Stimulated activated CD8-positive, alpha-beta memory T cell treated with anti-CD3 and anti-CD28 coated beads, Interleukin-4, amount 100 ng/mL, for 1 hour (primary cell): ENCODE measurements around the gene LDLR.
A peak's percentile ranks its signal among the peaks of the same experiment; 100 is the strongest.

Experiments used
- DNase-seq, 2 donors: peaks; one replicate each; pipeline ENCODE4 v3.0.0-alpha.2; 2020; ENCODE audit warnings: low read depth in 2 of 2, low spot score in 1 of 2

The LDLR gene

DNA sequence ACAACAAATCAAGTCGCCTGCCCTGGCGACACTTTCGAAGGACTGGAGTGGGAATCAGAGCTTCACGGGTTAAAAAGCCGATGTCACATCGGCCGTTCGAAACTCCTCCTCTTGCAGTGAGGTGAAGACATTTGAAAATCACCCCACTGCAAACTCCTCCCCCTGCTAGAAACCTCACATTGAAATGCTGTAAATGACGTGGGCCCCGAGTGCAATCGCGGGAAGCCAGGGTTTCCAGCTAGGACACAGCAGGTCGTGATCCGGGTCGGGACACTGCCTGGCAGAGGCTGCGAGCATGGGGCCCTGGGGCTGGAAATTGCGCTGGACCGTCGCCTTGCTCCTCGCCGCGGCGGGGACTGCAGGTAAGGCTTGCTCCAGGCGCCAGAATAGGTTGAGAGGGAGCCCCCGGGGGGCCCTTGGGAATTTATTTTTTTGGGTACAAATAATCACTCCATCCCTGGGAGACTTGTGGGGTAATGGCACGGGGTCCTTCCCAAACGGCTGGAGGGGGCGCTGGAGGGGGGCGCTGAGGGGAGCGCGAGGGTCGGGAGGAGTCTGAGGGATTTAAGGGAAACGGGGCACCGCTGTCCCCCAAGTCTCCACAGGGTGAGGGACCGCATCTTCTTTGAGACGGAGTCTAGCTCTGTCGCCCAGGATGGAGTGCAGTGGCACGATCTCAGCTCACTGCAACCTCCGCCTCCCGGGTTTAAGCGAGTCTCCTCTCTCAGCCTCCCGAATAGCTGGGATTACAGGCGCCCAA is at the start of gene LDLR:
Gene LDLR, plus strand, starts transcription at position 210 of the 760 bp plus-strand sequence. Its CDS starts 86 bp downstream, at position 296.
- DNase-seq: peak in 1 of 2 donors; percentile 40

DNA sequence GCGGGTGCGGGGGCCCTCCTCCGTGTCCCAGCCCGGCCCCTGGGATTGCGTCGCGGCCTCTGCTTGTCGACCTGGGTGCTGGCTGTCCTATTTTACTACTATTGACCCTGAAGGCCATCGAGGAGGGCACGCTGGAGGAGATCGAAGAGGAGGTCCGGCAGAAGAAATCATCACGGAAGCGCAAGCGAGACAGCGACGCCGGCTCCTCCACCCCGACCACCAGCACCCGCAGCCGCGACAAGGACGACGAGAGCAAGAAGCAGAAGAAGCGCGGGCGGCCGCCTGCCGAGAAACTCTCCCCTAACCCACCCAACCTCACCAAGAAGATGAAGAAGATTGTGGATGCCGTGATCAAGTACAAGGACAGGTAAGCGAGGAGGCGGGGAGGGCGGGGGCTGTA is 48.1 kb upstream of the LDLR start:
- DNase-seq: no peak

DNA sequence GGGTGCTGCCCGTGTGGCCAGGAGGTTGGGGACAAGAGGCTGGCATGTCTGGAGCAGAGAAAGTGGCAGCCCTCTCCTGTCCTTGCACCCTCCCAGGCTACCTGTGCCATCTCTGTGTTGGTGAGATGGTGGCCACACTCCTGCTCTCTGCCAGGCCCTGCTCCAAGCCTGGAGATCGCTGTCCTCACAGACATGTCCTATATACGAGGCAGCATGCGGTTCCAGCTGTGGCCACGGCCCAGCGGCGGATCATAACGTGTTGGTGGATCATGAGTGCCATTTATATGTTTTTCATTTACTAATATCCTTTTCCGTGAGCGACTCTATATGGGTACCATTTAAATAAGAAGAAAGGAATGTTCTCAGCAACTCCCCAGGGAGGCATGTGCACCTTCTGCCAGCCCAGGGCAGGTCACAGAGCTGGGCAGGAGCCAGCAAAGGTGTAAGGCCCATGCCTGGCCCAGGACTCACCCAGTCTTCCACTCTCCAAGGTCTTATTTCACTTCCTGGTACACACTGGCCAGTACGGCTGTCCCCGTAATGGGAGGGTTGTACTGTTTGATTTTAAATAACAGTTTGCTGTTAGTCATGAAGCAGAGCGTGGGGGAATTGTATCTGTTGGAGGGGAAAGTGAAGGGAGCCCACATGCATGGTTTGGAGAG is 47.2 kb upstream of the LDLR start:
- no peak for DNase-seq

DNA sequence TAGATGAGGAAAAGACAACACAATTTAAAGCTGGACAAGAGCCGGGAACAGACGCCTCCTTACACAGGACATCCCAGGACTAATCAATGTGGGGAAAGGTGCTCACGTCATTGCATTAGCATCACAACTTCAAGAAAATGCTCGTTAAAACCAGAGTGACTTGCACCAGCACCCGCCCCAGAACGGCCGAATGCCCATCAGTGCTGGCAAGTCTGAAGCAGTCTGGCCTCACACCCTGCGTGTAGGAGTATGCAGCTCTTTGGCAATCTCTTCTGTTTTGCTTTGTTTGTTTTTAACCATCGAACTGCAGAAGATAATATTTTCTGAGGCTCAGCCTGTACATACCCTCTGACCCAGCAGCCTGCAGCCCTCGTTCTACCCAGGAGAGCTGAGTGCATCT is 44.8 kb upstream of the LDLR start:
- DNase-seq: no peak

DNA sequence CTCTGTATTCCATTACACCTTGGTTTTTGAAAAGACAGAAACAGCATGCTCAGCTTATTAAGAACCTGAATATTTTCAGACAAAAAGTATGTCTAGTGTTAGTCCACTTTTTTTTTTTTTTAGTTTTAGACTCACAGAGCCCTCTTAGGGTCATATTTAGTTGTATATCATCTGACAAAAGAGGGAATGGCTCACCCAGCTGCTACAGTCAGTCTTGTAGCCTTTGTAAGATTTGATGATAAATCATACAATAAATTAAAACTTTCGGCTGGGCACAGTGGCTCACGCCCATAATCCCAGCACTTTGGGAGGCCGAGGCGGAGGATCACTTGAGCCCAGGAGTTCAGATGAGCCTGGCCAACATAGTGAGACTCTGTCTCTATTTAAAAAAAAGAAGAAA is 43.7 kb upstream of the LDLR start:
- no peak for DNase-seq

DNA sequence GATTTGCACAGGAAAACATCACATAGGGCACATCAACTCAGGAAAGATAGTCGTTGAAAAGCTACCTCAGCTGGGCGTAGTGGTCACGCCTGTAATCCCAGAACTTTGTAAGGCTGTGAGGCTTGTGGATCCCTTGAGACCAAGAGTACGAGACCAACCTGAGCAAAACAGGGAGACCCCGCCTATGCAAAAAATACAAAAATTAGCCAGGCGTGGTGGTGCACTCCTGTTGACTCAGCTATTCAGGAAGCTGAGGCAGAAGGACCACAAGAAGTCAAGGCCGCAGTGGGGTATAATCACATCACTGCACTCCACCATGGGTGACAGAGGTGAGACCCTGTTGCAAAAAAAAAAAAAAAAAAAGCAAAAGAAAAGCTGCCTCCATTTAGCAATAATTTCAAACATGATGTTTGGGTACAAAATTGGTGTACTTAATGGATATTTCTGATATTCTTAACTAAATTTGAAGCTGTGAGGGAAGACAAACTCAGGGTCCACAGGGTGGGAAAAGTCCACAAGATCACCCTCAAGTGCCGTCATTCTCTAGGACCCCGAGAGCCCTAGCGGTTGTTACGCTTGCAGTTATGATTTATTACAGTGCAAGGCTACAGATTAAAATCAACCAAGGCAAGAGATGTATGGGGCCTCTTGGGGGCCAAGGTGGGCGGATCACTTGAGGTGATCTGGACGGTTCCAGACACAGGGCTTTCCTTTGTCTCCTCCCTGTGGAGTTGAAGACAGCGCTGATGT is 42.5 kb upstream of the LDLR start:
- no peak for DNase-seq

DNA sequence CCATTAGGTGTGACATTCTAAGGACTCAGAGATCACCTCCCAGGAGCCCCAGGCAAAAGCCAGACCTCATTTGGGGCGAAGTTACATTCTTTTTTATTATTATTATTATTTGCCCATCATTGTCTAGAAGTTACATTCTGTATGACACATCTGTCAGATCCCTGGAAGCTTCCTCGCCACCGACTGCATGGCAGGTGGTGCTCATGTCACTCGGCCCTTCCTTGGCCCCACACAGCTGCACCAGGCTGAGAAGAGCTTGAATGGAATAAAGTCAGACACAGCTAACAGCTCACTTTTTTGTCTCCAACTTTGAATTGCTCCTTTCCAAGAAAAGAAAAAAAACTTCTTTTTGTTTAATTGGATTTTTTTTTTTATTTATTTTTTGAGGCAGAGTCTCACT is 41.4 kb upstream of the LDLR start:
- no peak for DNase-seq

DNA sequence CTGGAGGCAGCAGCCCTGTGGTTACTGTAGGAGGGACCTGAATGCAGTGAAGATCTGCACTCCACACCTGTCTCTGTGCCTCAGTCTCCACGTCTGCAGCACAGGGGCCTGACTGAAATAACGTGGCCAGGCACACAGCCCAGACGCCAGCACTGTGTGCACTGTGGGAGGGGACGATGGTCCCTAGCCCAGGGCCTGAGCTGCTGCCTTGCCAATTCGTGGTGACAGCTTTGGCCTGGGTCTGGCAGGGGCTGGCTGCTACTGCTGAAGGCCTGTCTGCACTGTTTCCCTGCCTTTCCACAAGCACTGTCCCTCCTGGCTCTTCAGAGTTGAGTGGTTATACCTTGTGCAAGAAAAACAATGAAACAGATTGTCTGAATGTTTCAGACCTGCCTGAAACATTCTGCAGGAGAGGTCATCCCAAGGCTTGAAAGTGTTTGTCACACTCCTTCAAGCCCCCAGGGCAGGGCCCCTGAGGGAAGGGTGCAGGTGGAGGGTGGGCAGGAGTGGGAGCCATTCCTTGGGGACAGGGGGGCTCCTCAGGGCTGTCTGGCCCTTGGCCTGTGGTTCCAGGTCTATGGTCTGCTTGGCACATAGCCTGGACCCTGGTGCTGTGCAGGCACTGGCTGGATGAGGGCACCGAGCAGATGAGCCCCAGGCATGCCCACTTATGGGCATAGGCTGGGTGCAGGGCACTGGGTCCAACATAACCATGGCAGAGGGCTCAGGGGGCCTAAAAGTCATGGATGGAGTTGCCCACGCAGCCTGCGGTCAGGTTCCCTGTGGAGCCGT is 38.7 kb upstream of the LDLR start:
- no peak for DNase-seq

DNA sequence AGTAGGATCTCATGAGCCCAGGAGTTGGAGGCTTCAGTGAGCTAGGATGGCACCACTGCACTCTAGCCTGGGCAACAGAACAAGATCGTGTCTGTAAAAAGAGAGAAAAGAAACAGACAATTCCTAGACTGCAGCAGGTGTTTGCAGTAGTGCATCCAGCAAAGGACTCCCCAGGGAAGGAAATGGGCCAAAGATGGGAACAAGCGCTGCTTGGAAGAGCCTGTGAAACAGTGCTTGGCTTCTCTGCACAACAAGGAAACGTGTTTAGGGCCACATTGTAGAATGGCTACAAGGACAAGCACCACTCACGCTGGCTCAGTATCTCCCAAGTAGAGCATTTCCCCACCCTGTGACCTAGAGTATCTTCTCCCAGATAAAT is 35.5 kb upstream of the LDLR start:
- no peak for DNase-seq

DNA sequence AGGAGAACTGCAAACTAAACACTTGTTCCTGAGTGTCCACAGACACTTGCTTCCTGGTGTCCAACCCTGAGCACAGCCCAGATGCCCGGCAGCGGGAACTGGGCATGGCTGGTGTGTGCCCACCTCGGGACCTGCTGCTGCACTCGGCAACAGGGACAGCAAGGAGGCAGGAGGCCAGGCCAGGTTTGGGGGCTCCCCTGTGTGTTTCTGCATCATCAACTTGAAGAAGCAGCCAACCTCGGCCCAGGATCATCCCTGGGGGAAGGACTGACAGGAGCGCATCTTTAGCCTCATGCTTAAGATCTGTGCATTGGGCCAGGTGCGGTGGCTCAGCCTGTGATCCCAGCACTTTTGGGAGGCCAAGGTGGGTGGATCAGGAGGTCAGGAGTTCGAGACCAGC is 35.1 kb upstream of the LDLR start:
- no peak for DNase-seq

DNA sequence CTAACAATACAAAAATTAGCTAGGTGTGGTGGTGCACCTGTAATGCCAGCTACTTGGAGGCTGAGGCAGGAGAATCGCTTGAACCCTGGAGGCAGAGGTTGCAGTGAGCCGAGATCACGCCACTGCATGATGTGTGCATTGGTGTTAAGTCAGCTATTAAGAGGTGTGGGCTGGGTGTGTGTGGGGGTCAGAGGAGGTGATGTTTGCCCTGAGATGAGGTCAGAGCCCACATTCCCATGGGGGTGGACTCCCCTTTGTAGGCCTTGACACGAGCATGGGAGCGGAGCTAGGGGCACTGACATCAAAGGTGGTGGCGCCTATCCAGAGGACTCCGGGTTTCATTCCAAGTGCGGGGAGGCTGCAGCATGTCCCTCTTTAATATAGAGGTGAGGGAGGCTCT is 34.6 kb upstream of the LDLR start:
- no peak for DNase-seq

DNA sequence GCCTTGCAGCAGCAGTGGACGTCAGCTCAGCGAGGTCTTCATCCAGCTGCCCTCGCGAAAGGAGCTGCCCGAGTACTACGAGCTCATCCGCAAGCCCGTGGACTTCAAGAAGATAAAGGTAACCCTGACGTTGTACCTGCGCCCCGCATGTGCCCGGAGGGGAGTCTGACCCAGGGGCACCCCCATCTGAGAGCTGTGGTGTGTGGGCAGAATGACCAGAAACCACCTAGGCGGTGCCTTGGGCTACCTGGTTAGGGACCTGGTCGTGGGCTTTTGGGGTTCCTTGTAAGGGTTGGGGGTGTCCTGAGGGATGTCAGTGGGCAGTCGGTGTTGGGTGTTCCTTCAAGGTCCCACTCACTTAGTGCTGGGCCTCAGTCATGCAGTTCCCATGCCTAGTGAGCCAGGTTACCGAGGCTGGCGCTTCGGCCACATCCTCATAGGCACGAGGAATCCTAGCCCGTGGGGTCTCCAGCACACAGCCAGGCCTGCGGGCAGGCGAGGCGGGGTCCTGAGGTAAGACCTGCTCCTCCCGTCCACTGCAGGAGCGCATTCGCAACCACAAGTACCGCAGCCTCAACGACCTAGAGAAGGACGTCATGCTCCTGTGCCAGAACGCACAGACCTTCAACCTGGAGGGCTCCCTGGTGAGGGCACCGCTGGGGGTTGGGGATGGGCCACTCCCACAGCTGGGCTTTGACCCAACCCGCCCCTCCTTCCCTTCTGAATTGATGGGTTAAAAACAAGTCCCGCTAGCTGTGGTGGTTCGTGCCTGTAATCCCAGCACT is 30.8 kb upstream of the LDLR start:
- no peak for DNase-seq

DNA sequence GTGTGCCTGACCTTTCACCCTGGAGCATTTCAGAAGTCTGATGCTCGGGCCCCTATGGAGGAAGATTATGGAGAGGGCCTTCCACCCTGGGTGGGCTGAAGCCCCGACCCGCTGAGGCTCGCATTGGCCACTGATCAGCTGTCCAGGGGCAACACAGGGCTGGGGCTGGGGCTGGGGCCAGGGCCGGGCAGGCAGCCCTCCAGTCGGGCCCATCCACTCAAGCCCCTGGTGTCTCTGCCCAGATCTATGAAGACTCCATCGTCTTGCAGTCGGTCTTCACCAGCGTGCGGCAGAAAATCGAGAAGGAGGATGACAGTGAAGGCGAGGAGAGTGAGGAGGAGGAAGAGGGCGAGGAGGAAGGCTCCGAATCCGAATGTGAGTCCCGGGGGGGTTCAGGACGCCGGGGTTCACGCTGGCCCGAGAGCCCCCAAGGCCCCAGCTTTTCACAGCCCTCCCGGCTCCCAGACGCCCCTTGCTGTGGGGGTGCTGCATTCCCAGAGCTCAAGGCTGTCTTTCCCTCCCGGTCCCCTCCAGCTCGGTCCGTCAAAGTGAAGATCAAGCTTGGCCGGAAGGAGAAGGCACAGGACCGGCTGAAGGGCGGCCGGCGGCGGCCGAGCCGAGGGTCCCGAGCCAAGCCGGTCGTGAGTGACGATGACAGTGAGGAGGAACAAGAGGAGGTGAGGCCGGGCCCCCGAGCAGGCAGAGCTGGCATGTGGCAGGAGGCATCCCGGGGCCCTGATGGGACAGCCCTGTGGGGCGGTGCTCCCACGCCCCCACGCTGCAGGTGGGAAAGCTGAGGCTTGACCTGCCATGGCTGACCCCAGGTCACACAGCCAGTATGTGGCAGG is 29.5 kb upstream of the LDLR start:
- DNase-seq: no peak

DNA sequence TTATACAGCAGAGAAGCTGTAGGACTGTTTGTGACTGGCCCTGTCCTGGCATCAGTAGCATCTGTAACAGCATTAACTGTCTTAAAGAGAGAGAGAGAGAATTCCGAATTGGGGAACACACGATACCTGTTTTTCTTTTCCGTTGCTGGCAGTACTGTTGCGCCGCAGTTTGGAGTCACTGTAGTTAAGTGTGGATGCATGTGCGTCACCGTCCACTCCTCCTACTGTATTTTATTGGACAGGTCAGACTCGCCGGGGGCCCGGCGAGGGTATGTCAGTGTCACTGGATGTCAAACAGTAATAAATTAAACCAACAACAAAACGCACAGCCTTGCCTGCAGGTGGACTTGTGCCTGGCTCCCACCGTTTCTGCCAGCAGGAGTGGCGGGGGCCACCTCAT is 27.3 kb upstream of the LDLR start:
- DNase-seq: no peak

DNA sequence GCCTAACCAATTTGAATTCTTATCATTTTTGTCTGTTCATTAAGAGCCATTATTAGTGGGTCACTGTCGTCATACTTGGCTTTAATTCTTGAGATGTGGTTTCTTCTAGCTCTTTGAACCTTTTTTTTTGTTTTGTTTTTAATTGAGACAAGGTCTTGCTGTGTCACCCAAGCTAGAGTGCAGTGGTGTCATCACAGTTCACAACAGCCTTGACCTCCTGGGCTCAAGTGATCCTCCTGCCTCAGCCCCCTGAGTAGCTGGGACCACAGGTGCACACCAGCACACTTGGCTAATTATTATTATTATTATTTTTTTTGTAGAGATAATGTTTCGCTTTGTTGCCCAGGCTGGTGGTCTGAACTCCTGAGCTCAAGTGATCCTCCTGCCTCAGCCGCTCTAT is 25.8 kb upstream of the LDLR start:
- DNase-seq: no peak

DNA sequence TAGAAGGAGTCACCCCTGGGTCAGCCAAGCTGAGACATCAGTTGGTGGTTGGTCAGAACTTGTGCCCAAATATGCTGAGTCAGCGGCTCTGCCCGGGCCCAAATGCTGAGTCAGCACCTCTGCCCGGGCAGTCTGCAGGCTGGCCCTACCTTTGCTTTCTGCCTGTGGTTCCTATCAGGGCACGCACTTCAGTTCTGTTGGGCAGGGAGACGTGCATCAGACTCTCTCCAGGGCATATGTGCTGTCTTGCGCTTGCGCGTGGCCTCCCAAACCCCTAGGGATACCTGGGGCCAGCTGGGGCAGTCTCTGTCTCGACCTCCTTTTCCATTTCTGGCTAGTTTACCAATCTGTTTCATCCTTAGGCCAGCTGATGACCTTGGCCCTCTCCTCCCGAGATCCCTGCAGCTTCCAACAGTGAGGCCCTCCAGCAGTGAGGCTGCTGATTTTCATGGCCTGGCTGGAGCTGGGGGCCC is 24.4 kb upstream of the LDLR start:
- no peak for DNase-seq

DNA sequence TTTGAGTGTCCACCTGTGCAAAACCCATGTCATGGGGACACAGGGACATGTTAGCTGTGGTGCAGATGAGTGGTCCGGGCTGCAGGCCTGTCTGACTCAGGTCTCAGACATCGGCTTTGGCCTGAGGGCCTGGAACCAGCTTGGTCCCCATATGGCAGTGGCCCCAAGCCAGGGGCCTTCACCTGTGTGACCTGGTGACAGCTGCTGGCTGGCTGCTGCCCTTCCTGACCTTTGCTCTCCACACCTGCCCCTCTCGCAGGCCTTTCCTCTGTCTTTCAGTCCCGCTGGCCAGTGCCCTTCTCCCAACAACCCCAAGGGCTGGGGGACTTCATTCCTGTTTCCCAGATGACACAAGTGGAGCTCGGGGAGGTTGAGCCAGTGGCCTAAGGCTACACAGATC is 22.9 kb upstream of the LDLR start:
- DNase-seq: no peak

DNA sequence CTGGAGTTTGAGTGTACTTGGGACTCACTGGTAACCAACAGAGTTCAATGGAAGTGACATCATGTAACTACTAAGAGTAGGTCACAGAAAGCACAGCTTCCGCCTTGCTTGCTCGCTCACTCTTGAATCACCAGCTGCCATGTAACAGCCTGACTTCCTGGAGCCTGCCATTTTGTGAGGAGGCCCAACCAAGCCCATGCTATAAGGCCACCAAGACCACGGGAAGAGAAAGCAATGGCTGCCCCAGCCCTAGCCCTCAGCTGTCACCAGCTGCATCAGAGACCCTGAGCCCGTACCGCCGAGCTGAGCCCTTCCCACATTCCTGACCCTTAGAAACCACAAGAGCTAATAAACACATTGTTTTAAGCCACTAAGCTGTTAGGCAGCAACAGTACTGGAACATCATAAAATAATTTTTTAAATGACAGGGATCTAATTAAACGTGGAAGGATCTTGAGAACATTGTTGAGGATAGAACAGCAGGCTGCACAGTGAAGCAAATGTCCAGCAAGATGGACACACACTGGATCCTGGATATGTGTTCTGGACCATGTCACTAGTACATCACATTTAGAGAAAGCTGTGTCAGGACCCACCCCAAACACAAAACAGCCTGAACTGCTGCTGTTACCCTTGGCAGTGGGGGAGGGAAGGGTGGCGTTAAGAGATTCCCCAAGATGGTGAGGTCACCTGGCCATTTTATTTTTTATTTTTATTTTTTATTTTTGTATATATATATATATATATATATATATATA is 21.7 kb upstream of the LDLR start:
- no peak for DNase-seq

DNA sequence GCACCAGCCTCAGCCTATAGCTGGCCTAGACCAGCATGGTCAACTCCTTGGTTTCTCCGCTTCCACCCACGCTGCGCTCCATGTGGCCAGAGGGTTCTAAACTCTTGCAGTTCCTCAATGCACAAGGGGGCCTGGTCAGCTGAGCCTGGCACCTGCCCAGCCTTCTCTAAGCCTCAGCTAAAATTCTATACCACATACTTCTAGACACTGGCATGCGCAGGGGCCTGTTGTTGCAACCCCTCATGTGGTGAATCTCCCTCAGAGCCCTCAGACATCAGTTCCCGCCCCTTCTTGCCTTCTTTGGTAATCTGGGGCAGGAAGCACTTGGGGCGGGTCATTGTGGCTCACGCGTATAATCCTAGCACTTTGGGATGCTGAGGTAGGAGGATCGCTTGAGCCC is 19.7 kb upstream of the LDLR start:
- no peak for DNase-seq
